Measurements from ENCODE around the gene BARHL1.

GRCh38 chr9:132632413-132633129, 50.2 kb downstream of the BARHL1 start:
- no peak for TF ChIP-seq CHD1 (IDR thresholded peaks at IDR 0.05; ENCODE audit: low read depth, low read length)
- TF ChIP-seq CTCF (conservative IDR thresholded peaks at IDR 0.05; ENCODE audit: low read depth, low read length), result no peak
- no peak for TF ChIP-seq RFX5 (IDR thresholded peaks at IDR 0.05; ENCODE audit: low read depth, low read length)
- TF ChIP-seq MAFK (IDR thresholded peaks at IDR 0.05; ENCODE audit: low read depth, low read length), result no peak
- TF ChIP-seq USF2 (IDR thresholded peaks at IDR 0.05; ENCODE audit: low read depth, low read length), result no peak
- TF ChIP-seq POLR2A (IDR thresholded peaks at IDR 0.05; ENCODE audit: low read depth, low read length), result no peak
- TF ChIP-seq MXI1 (IDR thresholded peaks at IDR 0.05; ENCODE audit: borderline replicate concordance, low read depth, low read length), result no peak
- TF ChIP-seq BHLHE40 (IDR thresholded peaks at IDR 0.05; ENCODE audit: low read depth, low read length), result no peak
- no peak for TF ChIP-seq RCOR1 (IDR thresholded peaks at IDR 0.05; ENCODE audit: insufficient replicate concordance, low read length)
- no peak for TF ChIP-seq RAD21 (IDR thresholded peaks at IDR 0.05; ENCODE audit: low read length)
- TF ChIP-seq SMC3 (IDR thresholded peaks at IDR 0.05; ENCODE audit: low read depth, low read length), result no peak
- no peak for TF ChIP-seq MAZ (IDR thresholded peaks at IDR 0.05; ENCODE audit: borderline replicate concordance, low read depth, low read length)

Data from IMR-90 (cell line).